Measurements from ENCODE around the gene GRIA4.

Gene GRIA4

GRCh38 chr11:105670811-105671210 lies 60.9 kb downstream of the GRIA4 start:
- no peak for TF ChIP-seq CTCF (IDR thresholded peaks at IDR 0.05)

- no peak for TF ChIP-seq CTCF (IDR thresholded peaks at IDR 0.05)
Measured at GRCh38 chr11:105673089-105673488, 63.2 kb downstream of the GRIA4 start.

GRCh38 chr11:105689631-105690030 lies 79.8 kb downstream of the GRIA4 start:
- no peak for TF ChIP-seq CTCF (IDR thresholded peaks at IDR 0.05)

DNA sequence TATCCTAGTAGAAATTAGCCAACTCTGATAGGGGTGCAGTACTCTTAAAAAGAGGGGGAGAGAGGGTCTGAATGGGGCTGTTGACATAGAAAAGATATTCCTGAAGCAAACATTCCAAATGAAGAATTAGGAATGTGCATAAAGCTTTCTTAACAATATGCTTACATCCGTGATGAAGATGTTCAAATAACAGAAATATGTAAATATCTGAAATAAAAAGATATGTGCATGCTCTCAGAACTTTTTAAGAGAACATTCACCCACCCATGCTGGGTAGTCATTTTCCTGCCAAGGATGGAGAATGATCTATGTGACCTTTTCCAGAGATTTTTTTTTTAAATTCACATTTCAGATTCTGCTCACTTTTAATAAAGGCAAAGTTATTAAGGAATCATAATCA lies 80.6 kb downstream of the GRIA4 start:
- TF ChIP-seq CTCF (IDR thresholded peaks at IDR 0.05) = no peak

- TF ChIP-seq CTCF (IDR thresholded peaks at IDR 0.05) = no peak
Measured at GRCh38 chr11:105693075-105693759, 83.3 kb downstream of the GRIA4 start.

GRCh38 chr11:105696000-105696399 lies 86.1 kb downstream of the GRIA4 start:
- TF ChIP-seq CTCF (IDR thresholded peaks at IDR 0.05) = no peak

DNA sequence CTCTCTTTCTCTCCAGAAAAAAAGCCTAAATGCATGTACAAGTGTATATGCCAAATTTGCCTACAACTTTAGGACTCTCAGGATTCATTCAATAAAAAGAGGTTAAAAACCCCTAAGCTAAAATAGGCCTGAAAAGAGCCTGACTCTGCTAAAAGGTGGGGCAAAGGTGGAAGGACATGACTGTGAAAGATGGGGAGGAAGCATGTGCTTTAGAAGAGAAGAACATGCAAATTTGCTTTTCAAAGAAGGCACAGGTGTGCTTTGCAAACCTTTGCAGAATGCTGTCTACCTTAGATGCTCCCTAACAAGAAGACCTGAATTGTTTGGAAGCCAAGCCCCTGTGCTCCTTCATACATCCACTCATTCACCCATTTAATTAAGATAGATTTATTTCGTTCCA lies 87.4 kb downstream of the GRIA4 start:
- no peak for TF ChIP-seq CTCF (IDR thresholded peaks at IDR 0.05)

GRCh38 chr11:105699203-105699602 lies 89.3 kb downstream of the GRIA4 start:
- no peak for TF ChIP-seq CTCF (IDR thresholded peaks at IDR 0.05)

Measured in LNCAP (cell line).